HFF-Myc (cell line): Measurements from ENCODE around the gene CUBN.
A peak's percentile ranks its signal among the peaks of the same experiment; 100 is the strongest.

Experiments
- DNase-seq: peaks from one replicate; pipeline ENCODE4 v3.0.0-alpha.2; 2011; ENCODE audit warnings: low read depth; ENCODE audit errors: extremely low read depth
- H3K4me3 ChIP-seq: replicated peaks from 2 replicates; pipeline ENCODE4 v1.5.1; 2011; ENCODE audit warnings: low read depth, mild to moderate bottlenecking, control low read depth, low read length
- CTCF ChIP-seq: IDR thresholded peaks from 2 replicates; pipeline ENCODE4 v1.5.1; 2012; ENCODE audit warnings: mild to moderate bottlenecking, low read depth, low read length, control low read depth; ENCODE audit errors: missing control alignments

Gene CUBN

DNA sequence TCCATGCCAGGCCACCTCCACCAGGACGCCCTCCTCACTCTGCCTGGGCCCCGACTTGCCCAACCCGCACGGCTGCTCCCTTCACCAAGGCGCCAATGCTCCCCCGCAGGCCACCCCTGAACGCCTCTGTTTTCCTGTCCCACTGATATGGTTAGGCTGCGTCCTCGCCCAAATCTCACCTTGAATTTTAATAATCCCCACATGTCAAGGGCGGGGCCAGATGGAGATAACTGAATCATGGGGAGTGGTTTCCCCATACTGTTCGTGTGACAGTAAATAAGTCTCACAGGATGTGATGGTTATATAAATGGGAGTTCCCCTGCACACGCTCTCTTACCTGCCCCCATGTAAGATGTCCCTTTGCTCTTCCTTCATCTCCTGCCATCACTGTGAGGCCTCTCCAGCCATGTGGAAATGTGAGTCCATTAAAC, 342.2 kb downstream of the CUBN start:
- no peak for DNase-seq
- TF ChIP-seq CTCF, result no peak
- no peak overlapping the region for H3K4me3 ChIP-seq

GRCh38 chr10:16780338-16780880, 349.2 kb downstream of the CUBN start:
- no peak for DNase-seq
- no peak for TF ChIP-seq CTCF
- H3K4me3 ChIP-seq, result no peak overlapping the region

- TF ChIP-seq CTCF, result no peak
- DNase-seq, result no peak
- H3K4me3 ChIP-seq, result no peak overlapping the region
Observed at GRCh38 chr10:16779384-16779915, 350.2 kb downstream of the CUBN start.

DNA sequence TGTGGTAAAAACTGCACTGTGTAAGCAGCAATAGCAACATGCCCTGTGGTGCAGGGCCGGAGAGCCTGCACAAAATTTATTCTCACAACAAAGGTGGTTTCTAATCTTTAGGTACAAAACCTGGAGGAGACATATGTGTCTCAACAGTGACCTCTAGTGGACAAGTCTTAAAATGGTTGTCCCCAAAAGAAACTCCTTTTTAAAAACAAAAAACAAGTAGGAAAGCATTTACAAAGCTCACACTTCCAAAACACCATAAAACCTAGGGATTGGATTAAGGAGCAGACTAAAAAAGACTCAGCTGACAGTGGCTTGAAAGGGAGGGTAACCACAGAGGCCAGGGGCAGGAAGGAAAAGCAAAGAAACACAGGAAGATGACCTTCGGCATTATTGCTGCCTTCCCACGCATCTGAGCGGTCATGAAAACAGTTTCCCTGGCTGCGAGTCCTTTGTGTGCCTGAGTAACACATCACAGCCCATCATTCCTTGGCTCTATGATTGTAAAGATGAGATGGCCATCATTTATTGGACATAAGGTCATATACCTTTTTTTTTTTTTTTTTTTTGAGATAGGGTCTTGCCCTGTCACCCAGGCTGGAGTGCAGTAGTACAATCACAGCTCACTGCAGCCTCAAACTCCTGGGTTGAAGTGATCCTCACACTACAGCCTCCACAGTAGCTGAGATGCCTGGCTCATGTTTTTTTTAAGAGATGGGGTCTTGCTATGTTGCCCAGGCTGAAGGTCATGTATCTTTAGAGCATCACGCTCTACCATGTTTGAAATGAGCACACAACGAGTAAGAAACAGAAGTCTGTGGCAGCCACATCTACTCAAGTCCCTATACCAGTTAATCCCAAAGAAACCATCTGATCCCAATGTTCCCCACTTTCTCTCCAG, 351.9 kb downstream of the CUBN start:
- no peak overlapping the region for H3K4me3 ChIP-seq
- DNase-seq, result peak; percentile 19
- peak; percentile 55 for TF ChIP-seq CTCF

- DNase-seq, result no peak
- TF ChIP-seq CTCF, result no peak
- no peak overlapping the region for H3K4me3 ChIP-seq
Observed at GRCh38 chr10:16776896-16777295, 352.7 kb downstream of the CUBN start.
